Measurements from ENCODE around the gene CNFN.

Gene CNFN

GRCh38 chr19:42363614-42364346, 26.3 kb downstream of the CNFN start:
- no CpG with 5 or more reads among the region's 17 CpGs for whole genome bisulfite sequencing (ENCODE audit: insufficient coverage, insufficient read length)
- peaks cover 6% of the 10 kb centered on the region for H3K36me3 ChIP-seq (ENCODE audit: control insufficient read depth, insufficient read depth, low read length)
- H3K9me3 ChIP-seq (ENCODE audit: control insufficient read depth, insufficient read depth, low read length): 0 out of 2 replicates have a peak, but pooled peaks cover 2% of the 10 kb centered on the region
- no peaks in the 10 kb centered on the region for H3K27me3 ChIP-seq (ENCODE audit: control insufficient read depth, insufficient read depth, low read length)
- H3K4me3 ChIP-seq (ENCODE audit: low read length): no peak overlapping the region
- DNase-seq (ENCODE audit: low read depth, low spot score): no peak
- H3K27ac ChIP-seq (ENCODE audit: low read length): no peak overlapping the region
- H3K4me1 ChIP-seq (ENCODE audit: control insufficient read depth, insufficient read depth, low read length): peaks cover 4% of the 10 kb centered on the region; the same call in 1 of the 2 replicates

DNA sequence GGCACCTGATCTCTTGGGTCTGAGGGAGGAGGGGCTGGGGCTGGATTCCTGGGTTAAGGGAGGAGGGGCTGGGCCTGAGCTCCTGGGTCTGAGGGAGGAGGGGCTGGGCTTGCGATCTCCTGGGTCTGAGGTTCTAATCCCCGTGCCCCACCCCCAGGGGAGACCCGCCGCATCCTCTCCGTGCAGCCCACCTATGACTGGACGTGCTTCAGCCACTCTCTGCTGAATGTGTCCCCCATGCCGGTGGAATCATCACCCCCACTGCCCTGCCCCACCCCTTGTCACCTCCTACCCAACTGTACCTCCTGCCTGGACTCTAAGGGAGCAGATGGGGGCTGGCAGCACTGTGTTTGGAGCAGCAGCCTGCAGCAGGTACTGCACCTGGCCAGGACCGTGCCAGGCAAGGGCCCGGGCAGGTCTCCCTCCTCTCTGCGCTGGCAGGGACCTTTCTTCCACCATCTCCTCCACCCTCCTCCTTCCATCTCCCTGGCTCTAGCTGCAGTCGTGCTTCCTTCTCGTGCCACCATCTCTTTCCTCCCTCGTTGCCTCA, 27.1 kb downstream of the CNFN start:
- DNase-seq (ENCODE audit: low read depth, low spot score): no peak
- Histone ChIP-seq H3K4me1 (ENCODE audit: control insufficient read depth, insufficient read depth, low read length) (0 out of 2 replicates have a peak, but pooled peaks cover under 1% of the 10 kb centered on the region), H3K9me3 (ENCODE audit: control insufficient read depth, insufficient read depth, low read length) (0 out of 2 replicates have a peak, but pooled peaks cover 2% of the 10 kb centered on the region), H3K4me3 (ENCODE audit: low read length) (no peak overlapping the region), H3K36me3 (ENCODE audit: control insufficient read depth, insufficient read depth, low read length) (peaks cover 6% of the 10 kb centered on the region), H3K27ac (ENCODE audit: low read length) (no peak overlapping the region), H3K27me3 (ENCODE audit: control insufficient read depth, insufficient read depth, low read length) (no peaks in the 10 kb centered on the region)
- WGBS (ENCODE audit: insufficient coverage, insufficient read length): no CpG with 5 or more reads among the region's 13 CpGs

DNA sequence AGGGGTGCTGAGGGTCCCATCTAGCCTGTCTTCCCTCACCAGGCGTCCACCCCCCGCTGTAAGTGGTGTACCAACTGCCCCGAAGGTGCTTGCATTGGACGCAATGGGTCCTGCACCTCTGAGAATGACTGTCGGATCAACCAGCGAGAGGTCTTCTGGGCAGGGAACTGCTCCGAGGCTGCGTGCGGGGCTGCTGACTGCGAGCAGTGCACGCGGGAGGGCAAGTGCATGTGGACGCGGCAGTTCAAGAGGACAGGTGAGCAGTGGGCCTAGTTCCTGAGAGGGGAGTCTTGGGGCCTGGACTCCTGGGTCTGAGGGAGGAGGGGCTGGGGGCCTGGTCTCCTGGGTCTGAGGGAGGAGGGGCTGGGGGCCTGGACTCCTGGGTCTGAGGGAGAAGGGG, 27.8 kb downstream of the CNFN start:
- Histone ChIP-seq H3K4me3 (ENCODE audit: low read length) (no peak overlapping the region), H3K4me1 (ENCODE audit: control insufficient read depth, insufficient read depth, low read length) (no peaks in the 10 kb centered on the region), H3K36me3 (ENCODE audit: control insufficient read depth, insufficient read depth, low read length) (peaks cover 7% of the 10 kb centered on the region), H3K9me3 (ENCODE audit: control insufficient read depth, insufficient read depth, low read length) (0 out of 2 replicates have a peak, but pooled peaks cover 2% of the 10 kb centered on the region), H3K27me3 (ENCODE audit: control insufficient read depth, insufficient read depth, low read length) (no peaks in the 10 kb centered on the region), H3K27ac (ENCODE audit: low read length) (no peak overlapping the region)
- no CpG with 5 or more reads among the region's 14 CpGs for WGBS (ENCODE audit: insufficient coverage, insufficient read length)
- no peak for DNase-seq (ENCODE audit: low read depth, low spot score)

DNA sequence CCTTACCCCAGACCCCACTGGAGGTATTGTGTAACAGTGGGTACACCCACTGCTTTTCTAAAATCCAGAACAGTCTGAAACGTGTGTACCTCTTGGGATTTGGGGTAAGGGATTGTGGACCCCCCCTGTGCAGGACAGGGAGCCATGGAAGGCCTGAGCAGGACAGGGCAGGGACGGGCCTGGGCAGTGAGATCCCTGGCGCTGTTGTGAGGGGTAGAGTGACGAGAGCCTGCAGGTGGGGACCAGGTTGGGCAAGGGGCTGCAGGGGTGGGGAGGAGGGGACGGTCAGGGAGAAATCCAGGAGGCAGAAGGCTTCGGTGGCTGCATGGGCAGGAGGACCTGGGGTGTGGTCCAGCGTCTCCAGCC, 28.6 kb downstream of the CNFN start:
- no peak overlapping the region for H3K4me3 ChIP-seq (ENCODE audit: low read length)
- no CpG with 5 or more reads among the region's 7 CpGs for WGBS (ENCODE audit: insufficient coverage, insufficient read length)
- 0 out of 2 replicates have a peak, but pooled peaks cover 2% of the 10 kb centered on the region for H3K9me3 ChIP-seq (ENCODE audit: control insufficient read depth, insufficient read depth, low read length)
- H3K36me3 ChIP-seq (ENCODE audit: control insufficient read depth, insufficient read depth, low read length): peaks cover 13% of the 10 kb centered on the region
- H3K27me3 ChIP-seq (ENCODE audit: control insufficient read depth, insufficient read depth, low read length): no peaks in the 10 kb centered on the region
- no peak for DNase-seq (ENCODE audit: low read depth, low spot score)
- H3K27ac ChIP-seq (ENCODE audit: low read length): no peak overlapping the region
- H3K4me1 ChIP-seq (ENCODE audit: control insufficient read depth, insufficient read depth, low read length): no peaks in the 10 kb centered on the region

- Histone ChIP-seq H3K9me3 (ENCODE audit: control insufficient read depth, insufficient read depth, low read length) (0 out of 2 replicates have a peak, but pooled peaks cover 2% of the 10 kb centered on the region), H3K27ac (ENCODE audit: low read length) (no peak overlapping the region), H3K36me3 (ENCODE audit: control insufficient read depth, insufficient read depth, low read length) (peaks cover 13% of the 10 kb centered on the region), H3K4me1 (ENCODE audit: control insufficient read depth, insufficient read depth, low read length) (no peaks in the 10 kb centered on the region), H3K4me3 (ENCODE audit: low read length) (no peak overlapping the region), H3K27me3 (ENCODE audit: control insufficient read depth, insufficient read depth, low read length) (no peaks in the 10 kb centered on the region)
- DNase-seq (ENCODE audit: low read depth, low spot score): peak; percentile 31
- no CpG with 5 or more reads among the region's 16 CpGs for WGBS (ENCODE audit: insufficient coverage, insufficient read length)
Measured at GRCh38 chr19:42360787-42361544, 29.1 kb downstream of the CNFN start.

DNA sequence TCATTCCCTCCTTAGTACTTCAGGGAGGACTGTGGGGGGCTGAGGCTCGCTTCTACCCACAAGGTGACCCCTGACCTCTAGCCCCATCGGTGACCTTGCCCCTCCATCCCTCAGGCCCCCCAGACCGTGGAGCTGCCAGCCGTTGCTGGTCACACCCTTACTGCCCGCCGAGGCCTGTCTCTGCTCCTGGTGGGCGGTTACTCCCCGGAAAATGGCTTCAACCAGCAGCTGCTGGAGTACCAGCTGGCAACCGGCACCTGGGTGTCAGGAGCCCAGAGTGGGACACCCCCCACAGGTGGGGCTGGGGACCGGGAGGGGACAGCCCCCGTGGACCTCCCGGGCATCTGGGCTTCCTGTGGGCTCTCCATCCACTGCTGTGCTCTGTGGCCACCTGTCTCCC, 32.8 kb downstream of the CNFN start:
- Histone ChIP-seq H3K27me3 (ENCODE audit: control insufficient read depth, insufficient read depth, low read length) (no peaks in the 10 kb centered on the region), H3K9me3 (ENCODE audit: control insufficient read depth, insufficient read depth, low read length) (no peaks in the 10 kb centered on the region), H3K4me3 (ENCODE audit: low read length) (no peak overlapping the region), H3K4me1 (ENCODE audit: control insufficient read depth, insufficient read depth, low read length) (no peaks in the 10 kb centered on the region), H3K27ac (ENCODE audit: low read length) (no peak overlapping the region), H3K36me3 (ENCODE audit: control insufficient read depth, insufficient read depth, low read length) (peaks cover 11% of the 10 kb centered on the region; the same call in 1 of the 2 replicates)
- no CpG with 5 or more reads among the region's 12 CpGs for WGBS (ENCODE audit: insufficient coverage, insufficient read length)
- DNase-seq (ENCODE audit: low read depth, low spot score): no peak

DNA sequence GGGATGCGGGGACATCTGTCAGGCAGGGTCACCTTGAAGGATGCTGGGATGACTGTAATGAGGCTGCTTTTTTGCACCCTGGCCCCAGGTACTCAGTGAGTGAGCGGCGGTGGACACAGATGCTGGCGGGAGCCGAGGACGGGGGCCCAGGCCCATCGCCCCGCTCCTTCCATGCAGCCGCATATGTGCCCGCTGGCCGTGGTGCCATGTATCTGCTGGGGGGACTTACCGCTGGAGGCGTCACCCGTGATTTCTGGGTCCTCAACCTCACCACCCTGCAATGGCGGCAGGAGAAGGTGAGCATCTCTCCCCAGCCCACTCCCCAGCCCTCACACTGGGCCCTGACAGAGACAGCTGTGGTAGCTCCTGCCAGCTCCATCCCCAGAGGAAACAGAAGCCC, 33.4 kb downstream of the CNFN start:
- peaks cover 11% of the 10 kb centered on the region; the same call in 1 of the 2 replicates for H3K36me3 ChIP-seq (ENCODE audit: control insufficient read depth, insufficient read depth, low read length)
- H3K27me3 ChIP-seq (ENCODE audit: control insufficient read depth, insufficient read depth, low read length): no peaks in the 10 kb centered on the region
- H3K4me3 ChIP-seq (ENCODE audit: low read length): no peak overlapping the region
- no CpG with 5 or more reads among the region's 15 CpGs for WGBS (ENCODE audit: insufficient coverage, insufficient read length)
- H3K27ac ChIP-seq (ENCODE audit: low read length): no peak overlapping the region
- H3K4me1 ChIP-seq (ENCODE audit: control insufficient read depth, insufficient read depth, low read length): no peaks in the 10 kb centered on the region
- H3K9me3 ChIP-seq (ENCODE audit: control insufficient read depth, insufficient read depth, low read length): no peaks in the 10 kb centered on the region
- DNase-seq (ENCODE audit: low read depth, low spot score): no peak

- H3K4me1 ChIP-seq (ENCODE audit: control insufficient read depth, insufficient read depth, low read length): no peaks in the 10 kb centered on the region
- DNase-seq (ENCODE audit: low read depth, low spot score): no peak
- H3K36me3 ChIP-seq (ENCODE audit: control insufficient read depth, insufficient read depth, low read length): peaks cover 11% of the 10 kb centered on the region; the same call in 1 of the 2 replicates
- no peaks in the 10 kb centered on the region for H3K27me3 ChIP-seq (ENCODE audit: control insufficient read depth, insufficient read depth, low read length)
- H3K27ac ChIP-seq (ENCODE audit: low read length): no peak overlapping the region
- WGBS (ENCODE audit: insufficient coverage, insufficient read length): no CpG with 5 or more reads among the region's 12 CpGs
- no peaks in the 10 kb centered on the region for H3K9me3 ChIP-seq (ENCODE audit: control insufficient read depth, insufficient read depth, low read length)
- H3K4me3 ChIP-seq (ENCODE audit: low read length): no peak overlapping the region
Measured at GRCh38 chr19:42355896-42356295, 34.2 kb downstream of the CNFN start.

GRCh38 chr19:42353341-42354015, 36.6 kb downstream of the CNFN start:
- no CpG with 5 or more reads among the region's 29 CpGs for WGBS (ENCODE audit: insufficient coverage, insufficient read length)

More at GRCh38 chr19:42353341-42354015, 36.6 kb downstream of the CNFN start:
- Histone ChIP-seq H3K4me1 (ENCODE audit: control insufficient read depth, insufficient read depth, low read length) (no peaks in the 10 kb centered on the region), H3K4me3 (ENCODE audit: low read length) (no peak overlapping the region), H3K27me3 (ENCODE audit: control insufficient read depth, insufficient read depth, low read length) (no peaks in the 10 kb centered on the region), H3K9me3 (ENCODE audit: control insufficient read depth, insufficient read depth, low read length) (no peaks in the 10 kb centered on the region), H3K36me3 (ENCODE audit: control insufficient read depth, insufficient read depth, low read length) (peaks cover 13% of the 10 kb centered on the region; the same call in 1 of the 2 replicates), H3K27ac (ENCODE audit: low read length) (no peak overlapping the region)
- DNase-seq (ENCODE audit: low read depth, low spot score): no peak
